Testis (tissue), 2 donors: ENCODE measurements around the gene TGFBR2.

ENCODE experiments used
- CTCF ChIP-seq, 3 experiments: fragments of 450-650 bp in 2 of 3; fragments of 200-600 bp in 1 of 3; sonication (generic) in 1 of 3; IDR thresholded peaks; one replicate each; pipeline ENCODE4 v1.5.1; 2016 to 2019; ENCODE audit warnings: antibody characterized with exemption in 3 of 3, mild to moderate bottlenecking in 2 of 3, moderate library complexity in 1 of 3
- POLR2A ChIP-seq: fragments of 450-650 bp; IDR thresholded peaks from one replicate; pipeline ENCODE4 v1.6.1; 2017; ENCODE audit warnings: antibody characterized with exemption, mild to moderate bottlenecking, moderate library complexity

GRCh38 chr3:30611613-30612436 is 5.4 kb downstream of the TGFBR2 start:
- TF ChIP-seq CTCF (IDR thresholded peaks at IDR 0.05) (no peak), POLR2A (no peak)
